ENCODE measurements around the gene SZT2.
A peak's percentile ranks its signal among the peaks of the same experiment; 100 is the strongest.
"Not testable (repeated sequence)": the region's sequence is repeated elsewhere in the genome, so short reads cannot be mapped to it uniquely, and the experiment has no call there.

SZT2 gene

DNA sequence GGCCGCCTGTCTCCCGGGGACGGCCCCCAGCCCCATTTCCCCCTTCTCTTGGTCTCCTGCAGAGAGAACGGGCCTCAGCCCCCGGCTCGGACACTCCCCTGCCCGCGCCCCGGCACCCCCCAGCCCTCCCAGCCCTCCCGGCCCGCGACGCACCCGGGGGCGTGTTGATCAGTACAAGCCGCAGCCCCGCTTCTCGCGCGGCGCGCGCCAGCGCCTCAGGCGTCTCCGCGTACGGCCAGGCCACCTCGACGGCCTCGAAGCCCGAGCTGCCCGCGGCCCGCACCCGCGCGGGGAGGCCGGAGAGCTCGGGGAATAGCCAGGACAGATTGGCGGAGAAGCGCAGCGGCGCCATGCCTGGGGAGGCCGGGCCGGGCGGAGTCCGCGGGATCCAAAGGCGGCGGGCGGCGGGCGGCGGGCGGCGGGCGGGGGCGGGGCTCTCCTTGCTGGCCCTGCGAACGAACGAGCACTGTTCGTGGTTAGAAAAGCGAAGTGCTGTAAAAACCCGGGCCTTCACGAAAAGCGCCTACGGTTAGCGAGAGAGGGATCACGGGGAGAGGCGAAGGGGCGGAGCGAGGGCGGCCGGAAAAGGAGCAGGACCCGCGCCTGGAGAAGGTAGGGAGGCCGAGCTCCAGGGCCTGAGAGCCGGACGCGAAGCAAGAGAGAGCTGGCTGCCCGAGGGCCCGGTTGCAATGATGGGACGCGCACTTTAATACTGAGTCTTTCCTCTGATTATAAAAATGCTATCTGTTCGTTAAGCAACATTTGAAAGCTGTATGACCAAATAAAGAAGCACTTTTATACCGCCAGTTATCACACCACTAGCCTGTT, 64.0 kb downstream of the SZT2 start, which contains the start of gene HYI:
TSS of gene HYI (minus strand) at position 490 of the 828 bp plus-strand sequence. CDS start at position 352, 138 bp downstream.
- DNase-seq (ENCODE audit: low read depth in 1 of 2, low spot score in 1 of 2): peak; percentile 27 to 38

DNA sequence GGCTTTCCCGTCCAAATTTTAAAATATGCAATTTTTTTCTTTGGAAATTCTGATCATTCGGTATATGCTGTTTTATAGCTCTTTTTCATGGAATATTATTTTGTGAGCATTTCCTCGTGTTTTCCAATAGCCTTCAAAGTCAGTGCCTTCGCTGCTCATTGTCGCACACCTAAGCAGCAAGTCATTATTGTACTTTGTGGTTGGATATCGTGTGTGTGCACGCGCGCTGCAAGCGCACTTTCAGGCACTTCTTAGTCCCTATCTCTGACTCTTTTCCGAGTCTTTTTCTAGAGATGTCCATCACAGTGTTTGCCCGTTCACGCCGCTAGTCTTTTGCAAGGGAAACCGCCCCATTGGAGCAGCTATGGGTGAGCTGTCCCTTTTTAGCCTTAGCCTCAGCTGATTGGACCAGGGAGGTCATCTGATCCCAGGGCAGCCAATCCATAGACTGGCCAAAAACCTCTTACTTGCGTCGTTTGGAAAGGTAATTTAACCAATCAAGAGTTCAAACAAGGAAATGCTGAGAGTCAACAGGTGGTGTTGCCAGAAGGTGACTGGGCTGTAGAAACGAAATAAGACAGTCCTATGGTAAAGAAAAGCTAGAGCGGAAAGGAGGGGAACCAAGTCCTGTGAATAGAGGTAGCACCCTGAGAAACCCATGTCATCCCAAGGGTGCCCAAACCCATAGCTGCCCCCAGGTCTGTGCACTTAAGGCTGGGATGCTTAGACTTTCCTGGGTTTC, 64.7 kb downstream of the SZT2 start:
- DNase-seq (ENCODE audit: low read depth in 1 of 2, low spot score in 1 of 2): peak; percentile 18 to 19

- DNase-seq (ENCODE audit: low read depth in 1 of 2, low spot score in 1 of 2): no peak
Observed at GRCh38 chr1:43455213-43455889, 65.7 kb downstream of the SZT2 start.

DNA sequence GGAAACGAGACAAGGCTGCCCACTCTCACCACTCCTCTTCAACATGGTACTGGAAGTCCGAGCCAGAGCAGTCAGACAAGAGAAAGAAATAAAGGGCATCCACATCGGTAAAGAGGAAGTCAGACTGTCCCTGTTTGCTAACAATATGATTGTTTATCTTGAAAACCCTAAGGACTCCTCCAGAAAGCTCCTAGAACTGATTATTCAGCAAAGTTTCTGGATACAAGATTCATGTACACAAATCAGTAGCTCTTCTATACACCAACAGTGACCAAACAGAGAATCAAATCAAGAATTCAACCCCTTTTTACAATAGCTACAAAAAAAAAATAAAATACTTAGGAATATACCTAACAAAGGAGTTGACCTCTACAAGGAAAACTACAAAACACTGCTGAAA, 68.7 kb downstream of the SZT2 start:
- DNase-seq (ENCODE audit: low read depth in 1 of 2, low spot score in 1 of 2): not testable (repeated sequence)

DNA sequence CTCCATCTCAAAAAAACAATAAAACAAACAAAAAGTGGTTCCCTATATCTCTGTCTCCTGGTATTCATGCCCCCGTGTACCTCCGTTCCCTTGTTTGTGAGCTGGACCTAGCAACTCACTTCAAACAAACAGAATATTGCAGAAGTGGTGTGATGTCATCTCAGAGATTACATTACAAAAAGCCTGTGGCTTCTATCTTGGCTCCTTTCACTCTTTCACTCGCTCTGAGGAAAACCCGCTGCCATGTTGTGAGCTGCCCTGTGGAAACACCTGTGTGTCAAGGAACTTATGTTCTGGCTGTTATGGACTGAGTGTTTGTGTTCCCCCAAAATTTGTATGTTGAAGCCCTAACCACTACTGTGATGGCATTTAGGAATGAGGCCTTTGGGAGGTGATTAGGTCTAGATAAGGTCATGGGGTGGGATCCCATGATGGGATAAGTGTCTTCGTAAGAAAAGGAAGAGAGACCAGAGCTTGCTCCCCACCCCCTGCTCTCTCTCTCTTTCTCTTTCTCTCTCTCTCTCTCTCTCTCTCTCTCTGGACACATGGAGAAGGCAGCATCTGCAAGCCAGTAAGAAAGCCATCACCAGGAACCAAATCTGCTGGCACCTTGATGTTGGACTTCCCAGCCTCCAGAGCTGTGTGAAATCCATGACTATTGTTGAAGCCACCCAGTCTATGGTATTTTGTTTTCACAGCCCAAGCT, 71.4 kb downstream of the SZT2 start:
- DNase-seq (ENCODE audit: low read depth in 1 of 2, low spot score in 1 of 2): no peak

- DNase-seq (ENCODE audit: low read depth in 1 of 2, low spot score in 1 of 2): no peak
Observed at GRCh38 chr1:43463479-43463878, 73.8 kb downstream of the SZT2 start.

GRCh38 chr1:43464681-43465504, 75.2 kb downstream of the SZT2 start:
- DNase-seq (ENCODE audit: low read depth in 1 of 2, low spot score in 1 of 2): no peak

- DNase-seq (ENCODE audit: low read depth in 1 of 2, low spot score in 1 of 2): no peak
Observed at GRCh38 chr1:43465505-43466067, 75.9 kb downstream of the SZT2 start.

DNA sequence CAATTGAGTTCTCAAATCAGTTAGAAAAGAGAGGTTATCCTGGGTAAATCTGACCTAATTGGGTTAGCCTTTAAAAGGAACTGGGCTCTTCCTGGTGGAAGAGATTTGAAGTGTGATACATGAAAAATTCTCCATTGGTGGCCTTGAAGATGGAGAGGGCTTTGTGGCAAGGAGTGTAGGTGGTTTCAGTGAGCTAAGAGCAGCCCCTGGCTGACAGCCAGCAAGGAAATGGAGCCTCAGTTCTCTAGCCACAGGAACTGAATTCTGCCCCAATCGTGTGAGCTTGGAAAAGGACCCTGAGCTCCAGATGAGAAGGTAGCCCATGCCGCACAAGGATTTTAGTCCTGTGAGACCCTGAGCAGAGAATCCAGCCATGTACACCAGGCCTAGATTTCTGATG, 76.7 kb downstream of the SZT2 start:
- no peak for DNase-seq (ENCODE audit: low read depth in 1 of 2, low spot score in 1 of 2)

GRCh38 chr1:43468414-43468813, 78.7 kb downstream of the SZT2 start:
- no peak for DNase-seq (ENCODE audit: low read depth in 1 of 2, low spot score in 1 of 2)

DNA sequence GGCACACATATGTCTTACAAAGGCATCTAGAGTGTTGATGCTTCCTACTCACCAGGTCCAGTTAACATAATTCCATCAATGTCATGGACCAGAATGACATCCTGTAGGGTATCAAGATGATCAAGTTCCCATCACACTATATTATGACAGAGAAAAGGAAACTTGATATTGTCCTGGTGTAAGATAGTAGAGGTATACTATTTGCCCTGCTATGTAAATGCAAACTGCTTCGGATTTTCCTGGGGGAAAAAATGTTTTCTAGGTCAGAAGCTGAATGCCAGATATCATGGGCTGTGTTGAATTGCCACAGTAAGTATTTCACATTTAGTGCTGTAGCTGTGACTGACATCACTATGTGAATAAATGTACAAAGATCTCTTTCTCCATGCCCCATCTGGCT, 80.2 kb downstream of the SZT2 start:
- DNase-seq (ENCODE audit: low read depth in 1 of 2, low spot score in 1 of 2): no peak

DNA sequence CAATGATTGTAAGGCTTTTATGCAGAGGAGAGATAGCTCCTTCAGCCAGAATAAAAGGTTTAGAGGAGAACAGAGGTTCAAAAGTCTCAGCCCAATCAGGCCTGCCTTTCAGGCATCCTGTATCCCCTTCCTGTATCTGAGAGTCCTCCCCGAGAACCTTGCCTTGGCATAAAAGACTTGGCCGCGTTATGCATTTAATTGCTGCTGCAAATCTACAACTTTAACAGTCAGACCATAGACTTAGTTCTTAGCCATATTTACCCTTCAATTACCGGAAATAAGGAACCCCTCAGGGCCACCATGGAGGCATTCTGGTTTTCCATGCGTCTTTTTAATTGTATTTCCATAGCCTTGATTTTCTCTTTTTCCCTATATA, 82.4 kb downstream of the SZT2 start:
- no peak for DNase-seq (ENCODE audit: low read depth in 1 of 2, low spot score in 1 of 2)

DNA sequence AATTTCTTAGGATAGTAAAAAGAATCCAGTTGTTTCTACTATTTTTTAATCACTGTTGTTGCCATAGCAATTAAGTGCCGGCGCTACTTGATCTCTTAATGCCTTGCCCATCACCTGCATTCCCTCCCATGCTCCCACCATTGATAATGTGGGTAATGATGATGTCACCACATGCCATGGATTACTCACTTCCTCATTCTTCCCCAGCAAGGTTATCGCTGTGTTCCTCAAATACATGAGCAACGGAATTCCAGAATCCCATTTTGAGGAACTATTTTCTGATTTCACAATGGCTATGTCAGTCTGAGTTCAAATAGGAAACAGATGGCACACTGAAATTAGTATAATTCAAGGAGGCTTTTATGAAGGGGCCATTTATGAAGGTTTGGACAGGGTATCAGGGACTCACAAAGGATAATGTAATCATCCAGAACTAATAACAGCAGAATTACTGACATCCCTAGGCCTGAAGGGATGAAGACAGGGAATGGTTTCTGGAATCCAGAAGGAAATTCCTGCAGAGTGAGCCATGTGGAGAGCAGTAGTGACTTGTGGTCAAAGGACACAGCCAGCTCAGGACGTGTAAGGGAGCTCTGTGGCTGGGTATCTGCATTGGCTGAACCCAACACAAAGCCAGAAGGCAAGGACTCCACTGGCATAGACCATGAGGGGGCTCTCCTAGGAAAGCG, 82.9 kb downstream of the SZT2 start:
- not testable (repeated sequence) for DNase-seq (ENCODE audit: low read depth in 1 of 2, low spot score in 1 of 2)

DNA sequence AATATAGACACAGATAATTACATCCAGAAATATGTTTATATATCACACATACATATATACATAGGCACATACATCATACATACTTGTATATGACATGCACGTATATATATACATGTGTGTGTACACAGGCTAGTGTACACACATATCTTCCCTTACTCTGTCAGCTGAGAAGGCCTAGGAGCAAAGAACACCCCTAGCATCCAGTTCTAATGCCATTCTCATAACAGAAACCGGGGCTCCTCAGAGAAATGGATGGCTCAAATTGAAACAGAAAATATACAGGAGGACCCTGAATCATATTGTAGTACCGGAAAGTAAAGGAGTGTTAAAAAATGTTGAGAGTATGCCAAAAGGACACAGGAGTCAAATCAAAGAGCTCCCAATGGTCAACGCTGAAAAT, 83.8 kb downstream of the SZT2 start:
- DNase-seq (ENCODE audit: low read depth in 1 of 2, low spot score in 1 of 2): no peak

DNA sequence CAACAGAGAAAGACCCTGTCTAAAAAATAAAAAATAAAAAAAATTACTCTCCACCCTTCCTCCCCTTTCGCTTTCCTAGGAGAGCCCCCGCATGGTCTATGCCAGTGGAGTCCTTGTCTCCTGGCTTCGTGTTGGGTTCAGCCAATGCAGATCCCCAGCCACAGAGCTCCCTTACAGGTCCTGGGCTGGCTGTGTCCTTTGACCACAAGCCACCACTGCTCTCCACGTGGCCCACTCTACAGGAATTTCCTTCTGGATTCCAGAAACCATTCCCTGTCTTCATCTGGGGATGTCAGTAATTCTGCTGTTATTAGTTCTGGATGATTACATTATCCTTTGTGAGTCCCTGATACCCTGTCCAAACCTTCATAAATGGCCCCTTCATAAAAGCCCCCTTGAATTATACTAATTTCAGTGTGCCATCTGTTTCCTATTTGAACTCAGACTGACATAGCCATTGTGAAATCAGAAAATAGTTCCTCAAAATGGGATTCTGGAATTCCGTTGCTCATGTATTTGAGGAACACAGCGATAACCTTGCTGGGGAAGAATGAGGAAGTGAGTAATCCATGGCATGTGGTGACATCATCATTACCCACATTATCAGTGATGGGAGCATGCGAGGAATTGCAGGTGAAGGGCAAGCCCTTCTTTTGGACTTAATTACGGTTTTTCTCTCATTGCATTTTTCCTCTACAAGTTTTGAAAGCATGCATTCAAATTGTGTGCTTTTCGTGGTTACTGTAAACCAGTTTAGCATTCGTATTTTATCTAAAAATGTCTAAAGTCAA, 86.1 kb downstream of the SZT2 start:
- not testable (repeated sequence) for DNase-seq (ENCODE audit: low read depth in 1 of 2, low spot score in 1 of 2)

DNA sequence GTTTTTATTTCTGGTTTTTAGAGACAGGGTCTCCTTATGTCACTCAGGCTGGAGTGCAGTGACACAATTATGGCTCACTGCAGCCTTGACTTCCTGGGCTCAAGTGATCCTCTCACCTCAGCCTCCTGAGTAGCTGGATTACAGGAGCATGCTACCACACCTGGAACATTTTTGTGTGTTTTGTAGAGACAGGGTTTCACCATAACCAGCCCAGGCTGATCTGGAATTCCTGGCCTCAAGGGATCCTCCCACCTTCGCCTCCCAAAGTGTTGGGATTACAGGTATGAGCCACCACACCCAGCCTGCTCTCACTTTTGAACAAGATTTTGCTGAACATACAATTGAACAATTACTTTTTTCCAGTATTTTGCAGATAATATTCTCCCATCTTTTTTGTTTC, 88.0 kb downstream of the SZT2 start:
- no peak for DNase-seq (ENCODE audit: low read depth in 1 of 2, low spot score in 1 of 2)

- no peak for DNase-seq (ENCODE audit: low read depth in 1 of 2, low spot score in 1 of 2)
Observed at GRCh38 chr1:43479414-43479813, 89.7 kb downstream of the SZT2 start.

- DNase-seq (ENCODE audit: low read depth in 1 of 2, low spot score in 1 of 2): no peak
Observed at GRCh38 chr1:43481491-43481890, 91.8 kb downstream of the SZT2 start.

DNA sequence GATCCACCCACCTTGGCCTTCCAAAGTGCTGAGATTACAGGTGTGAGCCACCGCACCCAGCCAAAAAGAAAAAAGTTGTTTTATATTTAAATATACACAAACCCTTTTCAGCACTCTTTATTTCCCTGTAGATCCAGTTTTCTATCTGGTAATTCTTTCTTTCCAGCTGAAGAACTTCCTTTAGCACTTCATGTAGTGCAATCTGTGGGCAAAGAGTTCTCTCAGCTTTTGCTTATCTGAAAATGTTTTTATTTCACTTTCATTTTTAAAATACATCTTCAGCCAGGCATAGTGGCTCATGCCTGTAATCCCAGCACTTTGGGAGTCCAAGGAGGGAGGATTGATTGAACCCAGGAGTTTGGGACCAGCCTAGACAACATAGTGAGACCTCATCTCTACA, 92.5 kb downstream of the SZT2 start:
- DNase-seq (ENCODE audit: low read depth in 1 of 2, low spot score in 1 of 2): no peak
